ENCODE data around the gene PAX9. TPM values are rescaled to one million over a fixed set of nuclear protein-coding genes. Genes with fewer than 3 reads are reported as not detected.

The PAX9 gene
- under 1 TPM; 0.25 to 0.77 TPM for total RNA-seq

- Histone ChIP-seq H3K36me3 (no peaks in the 10 kb centered on the region), H3K4me3 (peak within 1 kb of the TSS; percentile 35), H3K27me3 (peaks cover 95% of the 10 kb centered on the region), H3K4me1 (peaks cover 17% of the 10 kb centered on the region), H3K9me3 (no peaks in the 10 kb centered on the region), H3K27ac (no peak within 1 kb of the TSS), H3K9ac (ENCODE audit: low read depth in 2 of 2, low read length in 2 of 2) (peak within 1 kb of the TSS in 1 of 2 donors; percentile 19)
- no peak for TF ChIP-seq CTCF (IDR thresholded peaks at IDR 0.05)
- intact Hi-C loops (cut with DNase I): no loop called here
- peak; percentile 90 for DNase-seq
Measured at GRCh38 chr14:36661506-36662257, at the start of gene PAX9. TSS of gene PAX9 (plus strand) at chr14:36661860. CDS start at chr14:36662090, 230 bp downstream.

- Histone ChIP-seq H3K9me3 (no peaks in the 10 kb centered on the region), H3K36me3 (no peaks in the 10 kb centered on the region), H3K27me3 (no peaks in the 10 kb centered on the region), H3K4me1 (no peaks in the 10 kb centered on the region), H3K27ac (no peak overlapping the region), H3K9ac (ENCODE audit: low read depth in 2 of 2, low read length in 2 of 2) (no peak overlapping the region), H3K4me3 (no peak overlapping the region)
- TF ChIP-seq CTCF (IDR thresholded peaks at IDR 0.05): no peak
- intact Hi-C loops (cut with DNase I): no loop called here
- no peak for DNase-seq
Measured at GRCh38 chr14:36617824-36618223, 43.8 kb upstream of the PAX9 start.

GRCh38 chr14:36618641-36619040 lies 43.0 kb upstream of the PAX9 start:
- Histone ChIP-seq H3K4me1 (no peaks in the 10 kb centered on the region), H3K27ac (no peak overlapping the region), H3K9me3 (no peaks in the 10 kb centered on the region), H3K4me3 (no peak overlapping the region), H3K27me3 (no peaks in the 10 kb centered on the region), H3K9ac (ENCODE audit: low read depth in 2 of 2, low read length in 2 of 2) (no peak overlapping the region), H3K36me3 (no peaks in the 10 kb centered on the region)
- DNase-seq: no peak
- no peak for TF ChIP-seq CTCF (IDR thresholded peaks at IDR 0.05)
- intact Hi-C loops (cut with DNase I): no loop called here

GRCh38 chr14:36619131-36619530 lies 42.5 kb upstream of the PAX9 start:
- no peak for TF ChIP-seq CTCF (IDR thresholded peaks at IDR 0.05)
- H3K36me3 ChIP-seq: no peaks in the 10 kb centered on the region
- H3K27ac ChIP-seq: no peak overlapping the region
- intact Hi-C loops (cut with DNase I): no loop called here
- no peak for DNase-seq
- H3K9ac ChIP-seq (ENCODE audit: low read depth in 2 of 2, low read length in 2 of 2): no peak overlapping the region
- no peaks in the 10 kb centered on the region for H3K4me1 ChIP-seq
- H3K4me3 ChIP-seq: no peak overlapping the region
- H3K9me3 ChIP-seq: no peaks in the 10 kb centered on the region
- H3K27me3 ChIP-seq: no peaks in the 10 kb centered on the region

- intact Hi-C loops (cut with DNase I): no loop called here
- no peak for DNase-seq
Measured at GRCh38 chr14:36619853-36620252, 41.8 kb upstream of the PAX9 start.

More at GRCh38 chr14:36619853-36620252, 41.8 kb upstream of the PAX9 start:
- Histone ChIP-seq H3K27ac (no peak overlapping the region), H3K36me3 (no peaks in the 10 kb centered on the region), H3K9ac (ENCODE audit: low read depth in 2 of 2, low read length in 2 of 2) (no peak overlapping the region), H3K4me3 (no peak overlapping the region), H3K27me3 (no peaks in the 10 kb centered on the region), H3K9me3 (no peaks in the 10 kb centered on the region), H3K4me1 (no peaks in the 10 kb centered on the region)
- no peak for TF ChIP-seq CTCF (IDR thresholded peaks at IDR 0.05)
